ENCODE measurements around the gene CCDC158.
"Not testable (repeated sequence)": the region's sequence is repeated elsewhere in the genome, so short reads cannot be mapped to it uniquely, and the experiment has no call there.

Gene CCDC158

DNA sequence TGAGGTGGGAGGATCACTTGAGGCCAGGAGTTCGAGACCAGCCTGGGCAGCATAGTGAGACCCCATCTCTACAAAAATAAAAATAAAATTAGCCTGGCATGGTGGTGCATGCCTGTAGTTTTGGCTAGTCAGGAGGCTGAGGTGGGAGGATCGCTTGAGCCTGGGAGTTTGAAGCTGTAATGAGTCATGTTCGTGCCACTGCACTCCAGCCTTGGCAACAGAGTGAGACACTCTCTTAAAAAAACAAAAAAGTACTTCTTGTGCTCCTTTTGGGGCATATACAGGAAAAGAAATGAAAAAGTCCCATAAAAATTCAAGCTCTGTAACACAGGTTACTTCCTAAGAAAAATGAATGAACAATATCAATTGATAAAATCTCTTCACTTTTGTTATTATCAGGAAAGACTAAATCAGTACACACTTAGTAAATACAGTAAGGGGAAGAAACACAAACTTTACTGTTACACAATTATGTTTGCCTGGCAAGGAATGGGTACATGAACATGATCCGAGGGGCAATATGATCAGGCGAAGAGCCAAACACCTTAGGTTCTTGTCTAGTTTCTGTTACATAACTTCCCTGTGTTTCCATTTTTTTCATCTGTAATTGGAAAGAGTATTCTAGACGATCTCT, 46.9 kb downstream of the CCDC158 start:
- no peaks in the 10 kb centered on the region for H3K4me1 ChIP-seq (ENCODE audit: insufficient read depth, low read length)

GRCh38 chr4:76366737-76367136, 54.2 kb downstream of the CCDC158 start:
- no peaks in the 10 kb centered on the region for H3K36me3 ChIP-seq (ENCODE audit: insufficient read depth, low read length)
- no peak overlapping the region for H3K9ac ChIP-seq (ENCODE audit: low read depth, low read length)
- no peaks in the 10 kb centered on the region for H3K4me1 ChIP-seq (ENCODE audit: insufficient read depth, low read length)
- H3K9me3 ChIP-seq (ENCODE audit: control insufficient read depth, insufficient read depth, low read length), result no peaks in the 10 kb centered on the region

More for the DNA sequence above, 46.9 kb downstream of the CCDC158 start:
- H3K36me3 ChIP-seq (ENCODE audit: insufficient read depth, low read length), result no peaks in the 10 kb centered on the region
- H3K9me3 ChIP-seq (ENCODE audit: control insufficient read depth, insufficient read depth, low read length), result no peaks in the 10 kb centered on the region
- H3K9ac ChIP-seq (ENCODE audit: low read depth, low read length), result no peak overlapping the region

DNA sequence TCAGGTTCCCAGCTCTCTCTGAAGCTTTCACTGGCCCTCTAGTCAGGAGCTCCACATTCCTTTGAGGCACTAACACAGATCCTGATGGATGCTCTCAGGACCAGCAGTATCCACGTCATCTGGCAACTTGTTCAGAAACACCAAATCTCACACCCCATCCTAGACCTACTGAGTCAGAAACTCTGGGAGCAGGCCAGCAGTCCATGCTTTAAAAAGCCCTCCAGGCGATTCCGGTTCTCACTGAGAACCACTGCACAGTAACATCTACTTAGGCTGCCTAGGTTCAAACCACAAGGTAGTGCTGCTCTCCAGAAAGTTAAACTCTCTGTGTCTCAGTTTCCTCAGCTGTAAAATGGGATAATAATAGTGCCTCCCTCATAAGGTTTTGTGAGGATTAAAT, 55.3 kb downstream of the CCDC158 start:
- no peaks in the 10 kb centered on the region for H3K9me3 ChIP-seq (ENCODE audit: control insufficient read depth, insufficient read depth, low read length)
- H3K9ac ChIP-seq (ENCODE audit: low read depth, low read length), result no peak overlapping the region
- H3K36me3 ChIP-seq (ENCODE audit: insufficient read depth, low read length), result no peaks in the 10 kb centered on the region
- H3K4me1 ChIP-seq (ENCODE audit: insufficient read depth, low read length), result no peaks in the 10 kb centered on the region

GRCh38 chr4:76364763-76365162, 56.2 kb downstream of the CCDC158 start:
- peaks cover 2% of the 10 kb centered on the region; the same call in 1 of the 2 replicates for H3K9me3 ChIP-seq (ENCODE audit: control insufficient read depth, insufficient read depth, low read length)
- no peak overlapping the region for H3K9ac ChIP-seq (ENCODE audit: low read depth, low read length)
- H3K4me1 ChIP-seq (ENCODE audit: insufficient read depth, low read length), result no peaks in the 10 kb centered on the region
- no peaks in the 10 kb centered on the region for H3K36me3 ChIP-seq (ENCODE audit: insufficient read depth, low read length)

GRCh38 chr4:76363556-76364290, 57.2 kb downstream of the CCDC158 start:
- no peaks in the 10 kb centered on the region for H3K36me3 ChIP-seq (ENCODE audit: insufficient read depth, low read length)
- H3K4me1 ChIP-seq (ENCODE audit: insufficient read depth, low read length), result no peaks in the 10 kb centered on the region
- no peak overlapping the region for H3K9ac ChIP-seq (ENCODE audit: low read depth, low read length)
- H3K9me3 ChIP-seq (ENCODE audit: control insufficient read depth, insufficient read depth, low read length), result peaks cover 2% of the 10 kb centered on the region; the same call in 1 of the 2 replicates

DNA sequence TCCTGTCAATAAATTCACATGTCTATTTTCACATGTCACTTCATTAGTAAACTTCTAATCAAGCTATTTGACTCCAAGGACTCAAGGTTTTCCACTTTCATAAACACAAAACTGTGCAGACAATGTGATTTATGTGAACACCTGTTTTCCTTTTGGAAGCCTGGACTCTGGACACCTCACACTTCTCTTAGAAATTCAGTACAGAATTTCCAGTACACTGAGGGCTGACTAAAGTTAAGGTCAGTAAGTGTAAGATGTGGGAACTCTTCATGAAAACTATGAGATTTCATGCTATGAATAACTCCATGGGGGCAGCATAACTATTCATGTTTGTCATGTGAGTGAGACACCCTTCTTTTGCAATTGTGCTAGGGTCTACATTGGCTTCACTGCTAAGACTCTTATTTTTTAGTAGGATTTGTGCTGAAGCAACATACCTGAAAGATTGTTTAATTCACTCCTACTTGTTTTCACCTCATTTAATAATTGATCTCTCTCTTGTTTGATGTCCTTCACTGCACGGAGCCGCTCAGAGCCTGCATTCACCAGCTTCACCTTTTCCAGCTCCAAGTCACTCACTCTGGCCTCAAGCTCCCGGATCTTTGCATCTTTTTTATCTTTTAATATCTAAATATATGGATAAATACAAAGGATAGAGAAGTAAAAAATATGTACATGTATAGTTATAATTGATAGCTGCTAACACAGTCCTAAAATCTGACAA, 59.1 kb downstream of the CCDC158 start:
- H3K4me1 ChIP-seq (ENCODE audit: insufficient read depth, low read length), result no peaks in the 10 kb centered on the region
- no peaks in the 10 kb centered on the region for H3K36me3 ChIP-seq (ENCODE audit: insufficient read depth, low read length)
- peaks cover 2% of the 10 kb centered on the region; the same call in 1 of the 2 replicates for H3K9me3 ChIP-seq (ENCODE audit: control insufficient read depth, insufficient read depth, low read length)
- H3K9ac ChIP-seq (ENCODE audit: low read depth, low read length), result no peak overlapping the region

GRCh38 chr4:76359881-76360466, 61.0 kb downstream of the CCDC158 start:
- not testable (repeated sequence) for H3K9me3 ChIP-seq (ENCODE audit: control insufficient read depth, insufficient read depth, low read length); H3K36me3 ChIP-seq (ENCODE audit: insufficient read depth, low read length); H3K4me1 ChIP-seq (ENCODE audit: insufficient read depth, low read length); H3K9ac ChIP-seq (ENCODE audit: low read depth, low read length)

DNA sequence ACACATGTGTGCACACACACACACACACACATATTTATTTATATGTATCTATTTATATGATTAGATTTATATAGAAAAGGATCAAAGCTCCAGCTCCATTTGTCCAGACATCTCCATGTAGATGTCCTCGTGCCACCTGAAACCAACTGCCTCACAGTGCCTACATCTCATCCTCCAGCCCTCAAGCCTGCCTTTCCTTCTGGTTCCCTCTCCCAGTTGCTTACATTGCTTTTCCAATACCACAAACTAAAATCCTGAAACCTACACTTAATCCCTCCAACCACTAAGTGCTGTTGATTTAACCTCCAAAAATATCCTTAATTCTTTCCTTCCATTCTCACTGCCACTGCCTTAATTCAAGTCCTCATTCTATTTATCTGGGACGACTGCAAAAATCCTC, 63.0 kb downstream of the CCDC158 start:
- H3K4me1 ChIP-seq (ENCODE audit: insufficient read depth, low read length), result no peaks in the 10 kb centered on the region
- H3K9ac ChIP-seq (ENCODE audit: low read depth, low read length), result no peak overlapping the region
- no peaks in the 10 kb centered on the region for H3K36me3 ChIP-seq (ENCODE audit: insufficient read depth, low read length)
- H3K9me3 ChIP-seq (ENCODE audit: control insufficient read depth, insufficient read depth, low read length), result peaks cover 2% of the 10 kb centered on the region; the same call in 1 of the 2 replicates

DNA sequence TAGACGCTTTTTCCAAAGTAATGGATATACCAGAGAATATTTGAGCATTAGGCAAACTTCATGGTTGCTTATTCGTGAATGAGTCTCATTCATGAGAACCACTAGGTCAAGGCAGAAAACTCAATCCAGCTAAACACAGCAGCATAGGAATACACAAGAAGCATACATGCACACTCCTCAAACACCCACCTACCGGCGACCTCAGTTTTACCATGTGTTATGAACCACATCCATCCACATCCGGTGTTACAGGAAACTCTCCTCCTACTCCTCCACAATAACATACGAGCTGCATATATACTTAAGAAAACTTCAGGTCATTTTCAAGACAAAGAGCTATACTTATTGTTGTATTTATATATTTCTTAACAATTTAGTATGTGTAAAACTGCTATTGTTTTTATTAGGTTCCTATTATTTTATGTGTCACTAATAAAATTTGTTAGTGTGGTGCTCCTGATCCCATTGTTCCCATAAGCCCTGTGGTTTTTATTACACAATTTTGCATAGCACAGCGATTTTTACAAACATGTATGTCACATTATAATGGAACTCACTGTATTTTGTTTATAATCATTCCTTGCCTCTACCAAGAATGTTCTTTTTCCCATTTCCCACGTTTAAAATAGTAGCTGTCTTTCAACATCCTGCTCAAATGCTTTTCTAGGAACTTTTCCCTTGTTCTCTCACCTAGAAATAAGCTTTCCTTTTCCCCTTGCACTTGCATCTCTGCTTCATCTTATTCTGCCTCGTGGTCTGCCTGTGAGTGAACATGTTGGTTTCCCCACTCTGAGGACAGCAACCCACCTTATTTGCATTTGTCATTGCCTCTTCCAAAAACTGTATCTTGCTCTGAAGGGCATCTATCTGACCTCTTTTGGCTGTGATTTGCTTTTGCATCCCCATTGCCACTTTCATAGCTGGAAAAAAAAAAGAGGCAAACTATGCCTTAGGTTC, 66.1 kb downstream of the CCDC158 start:
- Histone ChIP-seq H3K9me3 (ENCODE audit: control insufficient read depth, insufficient read depth, low read length) (peaks cover under 1% of the 10 kb centered on the region; the same call in 1 of the 2 replicates), H3K9ac (ENCODE audit: low read depth, low read length) (no peak overlapping the region), H3K4me1 (ENCODE audit: insufficient read depth, low read length) (no peaks in the 10 kb centered on the region), H3K36me3 (ENCODE audit: insufficient read depth, low read length) (no peaks in the 10 kb centered on the region)

DNA sequence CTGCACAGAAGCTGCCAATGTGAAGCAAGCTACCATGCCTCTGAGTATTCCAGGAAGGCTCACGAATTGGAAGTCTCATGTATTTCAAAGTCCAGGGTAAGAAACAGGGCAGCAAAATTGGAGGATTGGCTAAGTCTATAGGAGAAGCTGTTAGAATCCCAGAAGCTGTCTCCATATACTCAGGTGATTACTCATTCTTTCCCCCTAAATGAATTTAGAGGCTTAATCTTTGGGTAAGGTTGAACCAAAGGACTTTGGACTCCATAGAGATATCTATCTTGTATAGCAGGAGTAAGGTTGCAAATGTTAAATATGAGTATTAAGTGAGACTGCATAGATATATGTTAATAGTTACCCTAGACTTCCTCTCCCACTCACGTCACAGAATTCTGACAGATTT, 78.1 kb downstream of the CCDC158 start:
- Histone ChIP-seq H3K36me3 (ENCODE audit: insufficient read depth, low read length) (no peaks in the 10 kb centered on the region), H3K9me3 (ENCODE audit: control insufficient read depth, insufficient read depth, low read length) (no peaks in the 10 kb centered on the region), H3K9ac (ENCODE audit: low read depth, low read length) (no peak overlapping the region), H3K4me1 (ENCODE audit: insufficient read depth, low read length) (no peaks in the 10 kb centered on the region)

GRCh38 chr4:76342191-76342590, 78.8 kb downstream of the CCDC158 start:
- Histone ChIP-seq H3K4me1 (ENCODE audit: insufficient read depth, low read length) (no peaks in the 10 kb centered on the region), H3K36me3 (ENCODE audit: insufficient read depth, low read length) (no peaks in the 10 kb centered on the region), H3K9me3 (ENCODE audit: control insufficient read depth, insufficient read depth, low read length) (no peaks in the 10 kb centered on the region), H3K9ac (ENCODE audit: low read depth, low read length) (no peak overlapping the region)

GRCh38 chr4:76341063-76341462, 79.9 kb downstream of the CCDC158 start:
- Histone ChIP-seq H3K9me3 (ENCODE audit: control insufficient read depth, insufficient read depth, low read length) (no peaks in the 10 kb centered on the region), H3K4me1 (ENCODE audit: insufficient read depth, low read length) (no peaks in the 10 kb centered on the region), H3K36me3 (ENCODE audit: insufficient read depth, low read length) (no peaks in the 10 kb centered on the region), H3K9ac (ENCODE audit: low read depth, low read length) (no peak overlapping the region)

DNA sequence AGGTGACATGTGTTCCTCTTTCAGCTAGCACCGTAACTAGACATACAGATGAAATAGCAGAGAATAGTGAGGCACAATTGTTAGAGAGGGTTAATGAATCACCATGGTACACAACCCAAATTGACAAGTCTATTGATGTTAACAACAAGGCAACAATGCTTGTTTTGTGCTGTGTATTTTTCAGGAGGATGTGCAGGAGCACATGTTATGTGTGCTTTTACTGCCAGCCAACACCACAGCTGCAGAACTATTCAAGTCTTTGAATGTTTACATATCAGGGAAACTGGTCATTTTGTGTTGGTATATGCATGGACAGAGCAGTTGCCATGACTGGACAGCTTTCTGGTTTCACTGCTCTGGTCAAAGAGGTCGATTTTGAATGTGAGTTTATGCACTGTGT, 81.6 kb downstream of the CCDC158 start:
- Histone ChIP-seq H3K36me3 (ENCODE audit: insufficient read depth, low read length) (no peaks in the 10 kb centered on the region), H3K9ac (ENCODE audit: low read depth, low read length) (no peak overlapping the region), H3K9me3 (ENCODE audit: control insufficient read depth, insufficient read depth, low read length) (no peaks in the 10 kb centered on the region), H3K4me1 (ENCODE audit: insufficient read depth, low read length) (no peaks in the 10 kb centered on the region)

- Histone ChIP-seq H3K9me3 (ENCODE audit: control insufficient read depth, insufficient read depth, low read length) (no peaks in the 10 kb centered on the region), H3K9ac (ENCODE audit: low read depth, low read length) (no peak overlapping the region), H3K36me3 (ENCODE audit: insufficient read depth, low read length) (no peaks in the 10 kb centered on the region), H3K4me1 (ENCODE audit: insufficient read depth, low read length) (no peaks in the 10 kb centered on the region)
Measured at GRCh38 chr4:76334885-76335284, 86.1 kb downstream of the CCDC158 start.

Data from ES-I3 (cell line).